ENCODE measurements around the gene DNAJC30. TPM values are rescaled to one million over a fixed set of nuclear protein-coding genes. Genes with fewer than 3 reads are reported as not detected.
"Not testable (repeated sequence)": the region's sequence is repeated elsewhere in the genome, so short reads cannot be mapped to it uniquely, and the experiment has no call there.

The DNAJC30 gene
- total RNA-seq, 4 donors from 2014 or later: 4.4 to 4.9 (median 4.8) TPM

GRCh38 chr7:73715648-73716317 is 32.5 kb upstream of the DNAJC30 start:
- no peak overlapping the region for H3K27ac ChIP-seq
- H3K4me1 ChIP-seq: peaks cover 25% of the 10 kb centered on the region
- WGBS: 65% methylated on average over 13 of the region's 16 CpGs

GRCh38 chr7:73713319-73713718 is 30.1 kb upstream of the DNAJC30 start:
- not testable (repeated sequence) for H3K36me3 ChIP-seq; H3K27me3 ChIP-seq; H3K4me3 ChIP-seq; DNase-seq (ENCODE audit: low spot score in 2 of 2); H3K27ac ChIP-seq; H3K9me3 ChIP-seq
- WGBS: 100% methylated on average over 6 of the region's 6 CpGs
- H3K4me1 ChIP-seq: peaks cover 10% of the 10 kb centered on the region

More at GRCh38 chr7:73715648-73716317, 32.5 kb upstream of the DNAJC30 start:
- no peaks in the 10 kb centered on the region for H3K27me3 ChIP-seq
- no peaks in the 10 kb centered on the region for H3K9me3 ChIP-seq
- no peak for TF ChIP-seq CTCF (IDR thresholded peaks at IDR 0.05)
- TF ChIP-seq POLR2A (IDR thresholded peaks at IDR 0.05): no peak
- no peak for TF ChIP-seq EP300 (IDR thresholded peaks at IDR 0.05)
- TF ChIP-seq POLR2AphosphoS5 (IDR thresholded peaks at IDR 0.05): no peak
- no peak for DNase-seq (ENCODE audit: low spot score in 2 of 2)
- H3K4me3 ChIP-seq: no peak overlapping the region
- H3K36me3 ChIP-seq: no peaks in the 10 kb centered on the region

GRCh38 chr7:73712773-73713172 is 29.5 kb upstream of the DNAJC30 start:
- TF ChIP-seq POLR2AphosphoS5 (IDR thresholded peaks at IDR 0.05) (no peak), POLR2A (IDR thresholded peaks at IDR 0.05) (no peak), CTCF (IDR thresholded peaks at IDR 0.05) (no peak), EP300 (IDR thresholded peaks at IDR 0.05) (no peak)
- DNase-seq (ENCODE audit: low spot score in 2 of 2): no peak
- H3K36me3 ChIP-seq: no peaks in the 10 kb centered on the region
- H3K27me3 ChIP-seq: no peaks in the 10 kb centered on the region
- no peaks in the 10 kb centered on the region for H3K9me3 ChIP-seq
- H3K4me1 ChIP-seq: peaks cover 5% of the 10 kb centered on the region
- no peak overlapping the region for H3K27ac ChIP-seq
- H3K4me3 ChIP-seq: no peak overlapping the region
- WGBS: 80% methylated on average over 1 of the region's 1 CpG

DNA sequence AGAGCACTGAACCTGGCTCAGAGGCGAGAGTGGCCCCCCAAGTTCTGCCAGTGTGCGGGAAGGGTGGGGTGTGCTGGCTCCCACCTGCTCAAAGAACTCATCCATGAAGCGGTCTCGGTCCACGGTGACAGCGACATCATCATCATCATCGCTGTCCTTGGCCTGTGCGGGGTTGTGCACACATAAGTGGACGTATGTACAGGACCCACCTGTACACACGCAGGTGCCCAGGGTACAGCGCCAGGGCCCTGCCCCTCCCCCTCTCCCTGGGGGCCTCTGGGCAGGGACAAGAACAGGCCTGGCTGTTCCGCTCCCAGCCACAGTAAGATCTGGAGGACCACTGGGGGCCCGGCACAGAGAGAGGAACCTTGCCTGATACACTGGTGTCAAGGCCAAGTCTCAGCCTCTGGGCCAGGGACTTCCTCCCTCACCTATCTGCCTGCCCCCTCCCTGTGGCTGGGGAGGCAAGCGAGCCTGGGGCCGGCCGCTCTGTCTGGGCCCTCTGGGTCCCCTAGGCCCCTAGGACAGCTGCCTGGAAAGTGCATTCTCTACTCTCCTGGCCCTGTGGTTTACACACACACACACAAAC is 25.8 kb upstream of the DNAJC30 start:
- no peak overlapping the region for H3K27ac ChIP-seq
- H3K27me3 ChIP-seq: no peaks in the 10 kb centered on the region
- DNase-seq (ENCODE audit: low spot score in 2 of 2): no peak
- TF ChIP-seq POLR2AphosphoS5 (IDR thresholded peaks at IDR 0.05): no peak
- no peak overlapping the region for H3K4me3 ChIP-seq
- H3K9me3 ChIP-seq: no peaks in the 10 kb centered on the region
- 95% methylated on average over 12 of the region's 16 CpGs for WGBS
- no peaks in the 10 kb centered on the region for H3K36me3 ChIP-seq
- H3K4me1 ChIP-seq: peaks cover 16% of the 10 kb centered on the region

DNA sequence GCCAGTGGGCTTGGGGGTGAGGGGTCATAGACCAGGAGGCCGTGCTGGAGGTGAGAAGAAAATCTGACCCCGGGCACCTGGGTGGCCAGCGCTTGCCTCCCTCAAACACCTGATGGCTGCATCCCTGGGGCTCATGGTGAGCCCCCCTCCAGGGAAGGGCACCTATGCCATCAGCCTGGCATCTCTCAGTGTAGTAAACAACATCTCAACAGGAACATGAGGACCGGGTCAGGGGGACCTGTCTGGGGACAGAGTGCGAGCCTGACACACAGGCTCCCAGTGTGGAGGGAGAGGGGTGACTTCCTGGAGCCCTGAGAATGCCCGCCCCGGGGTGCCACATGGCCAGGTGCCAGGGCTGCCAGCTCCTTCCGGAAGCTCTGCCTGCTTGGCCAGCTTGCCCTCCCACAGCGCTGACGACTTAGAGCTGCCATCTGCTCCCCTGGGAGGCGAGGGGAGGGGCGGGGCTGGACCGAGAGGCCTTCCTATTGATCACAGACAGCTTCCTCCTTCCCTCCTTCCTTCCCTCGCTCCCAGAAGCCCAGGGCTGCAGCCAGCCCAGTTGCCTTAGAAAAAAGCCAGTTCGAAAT is 23.9 kb upstream of the DNAJC30 start:
- Histone ChIP-seq H3K27ac (no peak overlapping the region), H3K4me3 (no peak overlapping the region), H3K4me1 (peaks cover 21% of the 10 kb centered on the region), H3K36me3 (peaks cover 4% of the 10 kb centered on the region), H3K9me3 (no peaks in the 10 kb centered on the region), H3K27me3 (no peaks in the 10 kb centered on the region)
- TF ChIP-seq CTCF (IDR thresholded peaks at IDR 0.05) (no peak), POLR2A (IDR thresholded peaks at IDR 0.05) (no peak), POLR2AphosphoS5 (IDR thresholded peaks at IDR 0.05) (no peak), EP300 (IDR thresholded peaks at IDR 0.05) (no peak)
- no peak for DNase-seq (ENCODE audit: low spot score in 2 of 2)
- 75% methylated on average over 10 of the region's 15 CpGs for WGBS

Data from suprapubic skin (tissue), 4 donors.